Activated CD4-positive, alpha-beta T cell treated with anti-CD3 and anti-CD28 coated beads for 24 hours (primary cell): ENCODE data around the gene TMEM272.
"Not testable (repeated sequence)": the region's sequence is repeated elsewhere in the genome, so short reads cannot be mapped to it uniquely, and the experiment has no call there.

Experiments
- DNase-seq, 2 donors: peaks; one replicate each; pipeline ENCODE4 v3.0.0-alpha.2; 2020; ENCODE audit warnings: low read depth in 2 of 2

The TMEM272 gene

DNA sequence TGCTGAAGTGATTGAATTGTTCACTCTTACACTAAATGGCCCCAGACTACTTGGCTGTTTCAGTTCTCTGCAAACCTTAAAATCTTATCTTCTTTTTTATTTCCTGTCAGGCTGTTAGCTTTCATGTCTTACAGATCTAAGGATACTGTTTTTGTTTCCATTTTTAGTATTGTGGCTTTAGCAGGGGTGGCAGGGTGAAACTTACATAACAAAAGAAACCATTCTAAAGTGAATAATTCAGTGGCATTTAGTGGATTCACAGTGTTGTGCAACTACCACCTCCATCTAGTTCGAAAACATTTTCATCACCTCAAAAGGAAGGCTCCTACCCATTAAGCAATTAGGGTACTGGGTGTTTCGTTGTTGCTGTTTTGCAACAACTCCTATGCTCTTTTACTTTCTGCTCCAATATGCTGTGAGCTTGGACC, 19.8 kb downstream of the TMEM272 start:
- no peak for DNase-seq

DNA sequence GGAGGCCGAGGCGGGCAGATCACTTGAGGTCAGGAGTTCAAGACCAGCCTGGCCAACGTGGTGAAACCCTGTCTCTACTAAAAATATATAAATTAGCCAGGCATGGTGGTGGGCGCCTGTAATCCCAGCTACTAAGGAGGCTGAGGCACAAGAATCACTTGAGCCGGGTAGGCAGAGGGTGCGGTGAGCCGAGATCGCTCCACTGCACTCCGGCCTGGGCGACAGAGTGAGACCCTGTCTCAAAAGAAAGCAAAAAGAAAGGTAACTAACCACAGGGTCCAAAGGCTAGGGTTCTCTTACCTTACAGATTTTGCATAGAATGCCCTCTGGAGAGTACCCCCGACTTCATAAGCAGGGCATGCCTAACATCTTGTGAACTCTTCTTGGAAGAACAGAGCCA, 20.3 kb downstream of the TMEM272 start:
- DNase-seq, result not testable (repeated sequence)

DNA sequence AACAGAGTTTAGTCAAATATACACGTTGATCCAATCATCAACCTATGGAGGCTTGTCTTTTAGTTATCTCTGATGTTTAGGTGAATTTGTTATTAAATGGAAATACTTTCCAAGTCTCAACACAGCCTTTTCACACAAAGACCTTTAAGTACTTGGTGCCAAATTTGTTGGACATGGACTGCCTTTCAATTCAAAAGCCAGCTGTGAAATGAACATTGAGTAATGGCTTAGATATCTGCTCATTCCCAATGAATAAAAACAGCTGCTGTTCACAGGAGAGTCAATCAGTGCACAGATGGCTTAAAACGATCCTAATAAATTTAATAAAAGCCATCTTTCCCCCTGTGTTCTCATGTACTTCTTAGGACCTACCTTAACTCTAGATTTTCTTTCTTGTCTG, 21.1 kb downstream of the TMEM272 start:
- DNase-seq, result no peak

DNA sequence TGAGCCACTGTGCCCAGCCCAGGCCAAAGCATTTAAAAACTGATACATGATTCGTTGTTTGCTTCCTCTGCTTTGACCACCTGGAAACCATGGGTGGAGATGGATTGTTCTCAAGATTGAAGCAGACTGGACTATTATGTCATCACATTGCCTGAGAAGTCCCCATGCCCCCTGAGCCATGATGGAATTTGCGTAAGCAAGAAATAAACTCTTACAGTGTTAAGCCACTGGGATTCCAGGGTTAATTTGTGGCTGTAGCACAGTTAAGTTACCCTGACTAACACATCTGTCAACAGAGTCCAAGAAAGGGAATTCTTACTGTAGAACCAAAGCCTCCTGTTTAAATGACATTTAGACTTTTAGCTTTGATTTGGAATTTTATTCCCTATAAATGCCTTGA, 21.6 kb downstream of the TMEM272 start:
- no peak for DNase-seq

DNA sequence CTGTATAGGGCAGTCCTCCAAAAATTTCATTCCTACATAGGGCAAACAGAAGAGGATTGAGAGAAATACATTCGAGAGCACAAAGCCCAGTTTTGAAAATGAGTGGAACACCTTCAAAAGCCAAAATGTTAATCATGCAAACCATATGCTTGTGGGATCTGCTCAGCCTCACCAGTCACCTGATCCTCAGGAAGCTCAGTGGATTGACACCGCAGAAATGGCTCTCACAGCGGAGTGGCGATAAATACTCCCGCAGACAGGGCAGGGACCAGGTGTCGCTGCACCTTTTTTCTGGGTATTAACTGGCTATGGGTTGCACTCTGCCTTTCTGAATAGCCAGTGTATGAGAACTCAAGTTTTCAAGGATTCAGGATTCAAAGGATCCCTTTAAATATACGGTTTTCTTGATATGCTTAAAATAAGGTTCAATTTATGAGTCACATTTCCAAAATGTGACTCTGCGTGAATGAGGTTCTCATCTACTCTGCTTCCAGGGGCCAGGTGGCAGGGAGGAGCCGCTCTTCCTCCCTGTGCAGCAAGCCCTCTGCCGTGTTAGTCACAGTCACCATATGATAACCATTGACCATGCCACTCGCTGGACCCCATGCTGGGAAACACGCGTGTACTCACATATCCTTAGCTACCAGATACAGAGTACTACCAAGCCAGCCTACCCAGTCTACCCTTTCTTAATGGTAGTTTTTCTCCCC, 22.7 kb downstream of the TMEM272 start:
- DNase-seq, result no peak

DNA sequence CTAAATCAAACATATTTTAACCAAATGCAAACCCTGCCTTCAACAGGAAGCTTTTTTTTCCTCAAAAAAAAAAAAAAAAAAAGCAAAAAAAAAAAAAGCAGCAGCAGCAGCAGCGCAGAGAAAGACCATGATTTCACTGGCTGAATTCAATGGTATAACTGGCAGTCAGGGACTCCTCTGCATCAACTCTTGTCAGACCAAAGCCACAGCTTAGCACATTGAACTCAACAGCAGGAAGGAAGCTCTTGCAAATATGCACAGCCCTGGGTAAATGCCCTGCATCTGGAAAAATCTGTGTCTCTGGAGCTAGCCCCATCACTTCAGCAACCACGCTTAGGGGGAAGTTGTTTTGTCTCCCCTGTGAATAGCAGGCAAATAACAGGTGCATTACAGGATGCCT, 23.4 kb downstream of the TMEM272 start:
- DNase-seq, result no peak

DNA sequence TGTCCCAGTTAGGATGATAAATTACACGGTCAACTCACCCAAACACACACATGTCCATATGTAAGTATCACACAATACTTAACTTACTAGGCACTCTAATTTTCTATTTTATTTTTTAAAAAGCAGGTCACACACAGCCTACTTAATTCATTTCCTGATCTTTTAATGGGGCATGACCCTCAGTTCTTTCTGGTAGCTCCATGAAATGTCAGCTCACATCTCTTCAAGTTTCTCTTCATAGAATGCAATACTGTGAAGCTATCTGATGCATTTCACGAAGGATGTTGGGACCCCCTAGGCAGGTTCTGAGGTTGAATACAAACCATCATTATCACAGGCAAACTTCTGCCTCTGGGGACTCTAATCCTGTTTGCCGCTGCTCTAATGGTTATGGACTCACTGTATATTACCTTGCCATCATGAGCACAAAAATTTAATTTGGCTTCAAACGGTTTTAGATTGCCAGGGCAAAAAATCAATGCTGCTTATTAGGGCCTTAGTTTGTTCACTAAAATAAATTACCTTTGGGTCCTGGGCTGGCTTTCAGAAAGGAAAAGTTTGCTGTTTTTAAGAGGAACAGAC, 24.9 kb downstream of the TMEM272 start:
- no peak for DNase-seq

DNA sequence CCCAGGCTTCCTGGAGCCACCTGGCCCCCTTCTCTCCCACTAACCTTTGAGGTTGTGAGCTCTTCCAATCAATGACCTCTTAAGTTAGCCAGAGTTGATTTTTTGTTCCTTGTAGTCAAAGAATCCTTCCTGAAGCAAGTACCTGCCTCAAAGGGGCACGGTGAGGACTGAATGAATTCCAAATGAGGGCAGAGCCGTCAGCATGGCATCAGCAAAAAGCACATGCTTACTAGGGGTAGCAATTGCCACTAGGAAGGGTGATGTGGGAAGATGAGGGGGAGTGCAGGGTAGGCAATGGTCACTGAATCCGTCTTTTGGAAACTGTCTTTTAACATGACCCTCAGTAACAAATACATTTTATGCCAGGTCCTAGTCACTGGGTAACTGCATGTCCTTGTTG, 25.4 kb downstream of the TMEM272 start:
- DNase-seq, result no peak

DNA sequence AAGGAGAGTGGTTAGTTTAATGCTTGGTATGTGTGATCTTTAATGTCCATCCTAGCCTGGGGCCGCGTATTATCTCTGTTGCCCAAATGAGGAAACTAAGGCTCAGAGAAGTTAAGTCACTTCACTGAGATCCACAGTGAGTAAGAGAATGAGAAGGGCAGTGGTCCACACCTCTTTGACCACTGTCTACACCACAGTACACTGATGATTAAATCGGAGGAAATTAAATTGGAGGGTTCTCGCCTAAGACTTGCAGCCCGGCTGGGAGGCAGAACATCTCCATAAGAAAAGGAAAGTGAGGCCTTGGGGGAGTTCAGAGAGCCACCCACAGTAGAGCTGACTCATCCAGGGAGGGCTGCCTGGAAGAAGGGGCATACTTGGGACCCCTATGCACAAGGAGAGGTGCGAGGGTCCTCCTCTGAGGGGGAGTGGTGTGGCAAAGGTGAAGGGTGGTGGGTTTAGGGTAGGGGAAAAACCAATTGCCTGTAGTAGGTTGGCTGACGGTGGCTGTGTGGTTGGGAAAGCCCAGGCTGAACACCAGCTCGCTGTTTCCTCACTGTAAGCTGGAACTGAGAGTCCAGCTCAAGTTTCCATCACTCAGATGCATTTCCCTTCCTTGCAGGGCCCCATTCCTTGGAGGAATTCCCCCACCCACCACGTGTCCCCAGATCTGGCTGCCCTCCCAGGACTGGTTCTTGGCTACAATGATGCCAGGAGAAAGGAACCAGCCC, 26.0 kb downstream of the TMEM272 start:
- DNase-seq, result peak in 1 of 2 donors; percentile 42

DNA sequence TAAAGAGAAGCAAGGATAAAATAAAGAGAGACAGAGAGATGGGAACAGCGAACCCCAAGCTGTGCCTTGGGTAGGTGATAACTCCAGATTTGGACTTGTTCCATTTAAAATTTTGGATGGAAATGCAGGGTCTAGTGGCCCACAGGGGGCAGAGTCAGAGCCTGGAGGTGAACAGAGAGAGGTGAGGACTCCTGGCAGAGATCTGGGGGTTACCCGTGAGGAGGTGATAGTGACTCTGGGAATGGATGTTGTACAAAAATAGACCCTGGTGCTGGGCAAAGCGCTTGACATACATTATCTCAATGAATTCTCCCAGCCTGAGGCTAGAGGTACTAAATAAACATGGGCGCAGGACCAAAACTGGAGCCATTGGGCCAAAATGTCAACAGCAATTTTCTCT, 26.7 kb downstream of the TMEM272 start:
- no peak for DNase-seq

DNA sequence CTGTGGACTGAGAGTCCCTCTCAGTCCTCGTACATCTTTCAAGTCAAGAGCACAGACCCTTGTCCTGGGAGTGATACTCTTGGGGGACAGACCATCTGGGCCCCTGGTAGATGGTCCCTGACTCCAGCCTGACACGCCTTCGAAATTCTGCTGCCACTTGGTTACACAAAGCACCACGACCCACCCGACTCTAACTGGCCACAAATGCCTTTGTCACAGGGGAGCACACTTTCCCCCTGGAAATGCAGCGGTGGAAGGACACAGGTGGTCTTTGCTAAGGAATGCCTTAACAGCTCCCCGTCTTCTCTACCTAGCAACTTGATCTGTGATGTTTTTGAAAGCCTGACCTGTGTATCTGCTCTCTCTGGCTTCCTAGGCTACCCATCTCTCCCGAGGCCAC, 27.3 kb downstream of the TMEM272 start:
- DNase-seq, result no peak

DNA sequence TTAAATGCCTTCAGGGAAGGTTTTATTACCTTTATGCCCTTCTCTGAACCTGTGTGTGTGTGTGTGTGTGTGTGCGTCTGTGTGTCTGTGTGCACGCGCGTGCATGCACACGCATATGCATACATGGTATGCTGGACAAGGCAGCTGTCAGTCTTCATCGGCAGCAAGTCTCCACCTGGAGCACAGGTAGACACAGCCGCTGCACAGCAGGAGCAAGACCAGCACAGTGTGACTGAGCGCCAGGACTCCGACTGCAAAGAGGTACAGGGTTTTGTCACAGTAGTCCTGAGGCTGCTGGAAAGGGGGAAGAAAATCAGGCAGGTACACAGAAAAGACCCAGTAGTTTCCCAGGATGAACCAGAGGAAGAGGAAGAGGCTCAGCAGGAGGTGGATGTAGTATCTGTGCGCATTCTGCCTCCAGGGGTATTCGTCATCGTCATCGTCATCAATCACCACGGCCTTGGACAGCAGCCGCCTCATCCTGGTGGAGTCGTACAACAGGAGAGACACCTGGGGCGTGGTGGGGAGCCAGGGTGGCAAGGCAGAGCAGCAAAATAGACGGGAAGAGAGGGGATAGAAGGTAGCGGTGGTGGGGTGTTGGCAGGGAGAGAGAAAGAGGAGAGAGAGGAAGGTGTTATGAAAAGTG, 28.2 kb downstream of the TMEM272 start:
- no peak for DNase-seq

DNA sequence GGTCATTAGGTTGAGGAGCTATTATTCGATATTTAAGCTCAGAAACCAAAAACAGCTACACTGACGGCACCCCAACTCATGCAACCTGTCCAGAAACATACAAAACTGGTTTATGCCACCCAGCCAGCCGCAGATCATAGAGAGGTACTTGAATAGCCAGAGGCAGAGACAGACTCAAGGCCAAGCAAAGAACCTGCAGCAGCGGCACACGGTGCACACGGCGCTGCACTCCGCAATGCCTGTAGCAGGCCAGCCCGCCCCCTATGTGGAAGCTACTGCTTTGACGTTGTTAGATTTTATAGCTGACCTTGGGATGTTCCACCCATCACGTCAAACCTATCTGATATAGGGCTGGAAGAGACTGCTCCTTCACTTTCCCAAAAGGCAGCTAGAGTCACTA, 29.1 kb downstream of the TMEM272 start:
- DNase-seq, result no peak

DNA sequence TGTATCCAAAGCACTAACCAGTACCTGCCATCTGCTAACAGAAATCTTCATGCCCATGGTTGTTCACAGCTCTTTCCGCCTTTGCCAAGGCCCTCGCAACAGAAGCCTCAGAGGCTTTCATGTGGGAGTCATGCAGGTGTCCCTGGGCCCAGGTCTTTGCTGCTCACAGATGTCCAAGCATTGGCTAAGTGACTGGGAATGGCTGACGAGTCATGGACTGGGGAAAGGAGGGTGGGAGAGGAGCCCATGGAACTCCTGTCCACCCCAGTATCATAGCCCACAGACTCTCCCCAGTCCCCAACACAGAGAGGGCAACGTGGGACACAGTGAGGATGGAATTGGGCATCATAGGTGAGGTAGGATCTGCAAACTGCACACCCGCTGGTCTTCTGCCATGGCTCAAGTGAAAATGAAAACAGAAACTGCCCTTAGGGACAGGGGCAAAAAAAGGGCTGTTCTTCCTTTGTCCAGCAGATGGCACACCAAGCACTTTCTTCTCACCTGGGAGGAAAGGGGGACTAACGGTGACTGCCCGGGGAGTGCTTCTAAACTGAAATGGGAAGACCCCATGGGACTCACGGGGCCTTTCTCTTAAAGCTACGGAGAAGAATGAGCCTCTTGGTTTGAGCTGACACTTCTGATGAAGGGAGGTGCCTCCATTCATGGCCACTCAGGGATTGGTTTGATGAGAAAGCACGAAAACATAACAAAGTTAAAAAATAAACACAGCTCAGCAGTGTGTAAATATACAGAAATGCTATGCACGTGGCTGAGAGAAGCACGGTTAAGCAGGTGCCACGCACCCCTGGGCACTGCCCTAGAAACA, 29.9 kb downstream of the TMEM272 start:
- peak; percentile 57 to 70 for DNase-seq

DNA sequence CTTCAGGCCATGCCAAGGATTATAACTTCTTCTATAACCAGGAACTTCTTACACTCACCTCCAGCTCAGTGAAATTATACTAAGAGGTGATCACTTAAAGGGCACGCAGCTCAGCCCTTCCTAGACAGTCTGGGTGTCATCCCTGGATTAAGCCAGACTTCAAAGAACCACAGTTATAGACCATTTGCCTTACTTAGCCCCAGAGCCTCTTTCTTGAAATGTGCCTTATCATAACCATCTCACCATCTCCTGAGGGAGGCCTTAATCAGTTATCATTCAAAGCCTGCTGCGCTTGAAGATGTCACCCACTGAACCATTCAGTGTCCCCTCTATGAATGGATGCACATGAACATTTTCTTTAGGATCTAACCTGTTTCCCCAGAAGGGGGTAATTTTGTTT, 30.9 kb downstream of the TMEM272 start:
- no peak for DNase-seq

DNA sequence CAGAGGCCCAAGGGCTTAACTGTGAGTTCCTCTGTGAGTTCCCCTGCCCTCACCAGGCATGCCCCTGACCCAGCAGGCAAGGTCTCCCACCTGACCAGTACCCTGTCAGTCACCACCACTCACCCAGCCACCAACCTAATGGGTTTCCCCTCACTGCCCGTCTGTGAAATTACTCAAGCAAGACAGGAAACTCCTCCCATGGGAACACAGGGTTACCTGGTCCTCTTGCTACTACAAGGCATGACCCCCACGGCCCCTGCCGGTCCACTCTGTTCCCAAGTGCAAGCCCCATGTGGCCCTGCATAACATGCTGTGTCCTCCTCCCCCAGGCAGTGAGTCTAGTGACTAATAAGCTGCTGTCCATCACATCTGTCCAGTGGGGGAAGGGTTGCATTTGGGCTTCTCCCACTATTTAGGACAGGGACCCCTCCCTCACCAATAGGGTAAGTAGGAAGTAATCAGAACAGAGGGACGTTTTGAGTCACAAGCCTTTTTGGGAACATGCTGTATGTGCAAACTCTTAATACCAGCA, 33.0 kb downstream of the TMEM272 start:
- DNase-seq, result no peak

DNA sequence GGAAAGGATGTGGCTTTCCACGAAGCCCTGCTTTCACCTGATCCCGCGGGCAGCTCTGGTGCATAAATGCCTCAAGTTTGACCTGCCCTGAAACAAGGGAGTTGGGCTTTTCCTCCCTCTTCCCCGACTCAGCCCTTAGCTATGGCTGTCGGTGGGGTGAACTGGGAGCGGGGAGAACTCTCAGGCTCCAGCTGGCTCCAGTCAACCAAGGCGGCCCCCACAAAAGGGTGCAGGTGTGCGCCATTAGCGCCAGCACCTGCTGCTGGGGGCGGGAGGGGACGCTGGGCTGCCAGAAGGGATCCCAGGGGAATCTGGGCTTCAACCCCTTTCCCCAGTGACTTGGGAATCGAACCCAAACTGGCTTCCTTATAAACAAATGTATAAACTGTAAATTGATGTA, 33.9 kb downstream of the TMEM272 start:
- no peak for DNase-seq

DNA sequence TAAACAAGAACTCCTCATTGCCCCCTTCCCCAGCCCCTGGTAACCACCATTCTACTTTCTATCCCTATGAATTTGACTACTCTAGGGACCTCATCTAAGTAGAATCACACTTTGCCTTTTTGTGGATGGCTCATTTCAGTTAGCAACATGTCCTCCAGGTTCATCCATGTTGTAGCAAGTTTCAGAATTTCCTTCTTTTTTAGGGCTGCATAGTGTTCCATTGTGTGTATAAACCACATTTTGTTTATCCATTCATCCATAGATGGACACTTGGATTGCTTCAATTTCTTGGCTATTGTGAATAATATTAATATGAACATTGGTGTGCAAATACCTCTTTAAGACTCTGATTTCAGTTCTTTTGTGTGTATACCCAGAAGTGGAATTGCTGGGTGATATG, 36.2 kb downstream of the TMEM272 start:
- no peak for DNase-seq

DNA sequence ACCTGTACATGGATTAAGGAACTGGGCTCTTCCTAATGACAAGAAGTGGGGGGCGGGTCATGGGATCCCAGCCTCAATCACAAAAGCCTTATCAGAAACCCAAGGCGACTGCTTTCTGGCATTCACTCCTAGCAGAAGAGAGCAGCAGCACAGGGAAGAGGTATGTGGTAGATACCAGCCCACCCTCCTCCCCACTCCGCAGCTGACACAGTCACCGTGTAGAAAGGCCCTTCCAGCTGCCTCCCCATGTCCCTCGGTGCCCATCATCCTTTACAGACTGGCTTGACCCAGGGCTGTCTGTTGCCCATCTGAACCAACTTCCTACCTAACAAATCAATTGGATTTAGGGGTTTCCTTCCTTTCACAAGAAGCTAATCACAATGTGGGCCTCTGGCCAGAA, 37.9 kb downstream of the TMEM272 start:
- no peak for DNase-seq

DNA sequence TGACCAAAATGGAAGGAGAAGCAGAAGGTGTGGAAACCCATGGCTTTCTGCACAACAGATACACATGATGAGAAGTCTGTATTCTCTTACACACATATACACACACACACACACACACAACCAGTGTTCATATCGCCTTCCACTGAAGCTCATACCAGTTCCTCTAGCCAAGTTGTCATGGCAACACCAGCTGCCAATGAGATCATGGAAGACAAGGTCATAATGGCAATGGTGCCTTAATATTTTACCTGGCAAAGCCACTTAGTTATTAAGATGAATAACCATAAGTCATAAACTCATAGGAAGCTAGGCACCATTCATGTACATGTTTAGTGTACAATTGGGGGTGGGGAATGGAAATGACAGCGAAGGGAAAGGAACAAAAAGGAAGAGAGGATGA, 38.4 kb downstream of the TMEM272 start:
- no peak for DNase-seq

DNA sequence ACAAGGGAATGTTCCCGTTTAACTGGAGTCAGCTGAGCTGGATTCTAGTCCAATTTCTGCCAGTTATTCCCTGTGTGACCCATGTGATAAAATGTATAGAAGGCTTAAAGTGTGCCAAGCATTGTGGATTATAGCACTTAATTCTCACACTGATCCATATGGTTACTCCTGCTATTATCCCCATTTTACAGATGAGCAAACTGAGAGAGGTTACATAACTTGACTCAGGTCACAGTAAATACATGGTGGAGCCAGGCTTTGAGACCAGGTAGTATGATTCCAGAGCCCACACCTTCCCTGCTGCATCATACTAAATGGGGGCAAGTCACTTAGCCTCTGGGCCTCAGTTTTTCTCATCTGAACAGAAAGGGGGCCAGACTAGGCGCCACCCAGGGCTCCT, 39.1 kb downstream of the TMEM272 start:
- no peak for DNase-seq

DNA sequence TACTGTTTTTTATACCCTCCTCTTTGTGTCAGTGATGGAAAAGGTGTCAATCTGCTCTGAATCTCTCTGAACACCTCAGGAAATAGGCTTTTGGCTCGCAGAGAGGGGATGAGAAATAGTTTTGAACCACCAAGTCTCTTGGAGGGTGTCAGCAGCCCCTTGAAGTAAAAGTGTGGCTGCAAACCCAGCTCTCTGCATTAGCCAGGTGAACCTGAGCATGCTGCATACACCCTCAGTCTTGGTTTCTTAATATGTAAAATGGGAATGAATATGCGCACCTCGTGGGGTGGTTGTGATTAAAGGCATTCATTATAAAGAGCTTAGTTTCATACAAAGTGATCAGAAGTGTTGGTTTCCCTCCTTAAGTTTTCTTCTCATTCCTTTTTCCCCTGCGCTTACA, 39.7 kb downstream of the TMEM272 start:
- no peak for DNase-seq
